Measurements from ENCODE around the gene ARL8B. TPM values are rescaled to one million over a fixed set of nuclear protein-coding genes. Genes with fewer than 3 reads are reported as not detected.

The ARL8B gene
- total RNA-seq, 4 donors from 2014 or later: 22.8 to 80.2 (median 51.2) TPM

GRCh38 chr3:5186089-5186857, 64.2 kb downstream of the ARL8B start:
- DNase-seq: no peak
- Histone ChIP-seq H3K27ac (peak overlapping the region; percentile 73 to 84), H3K4me3 (peak overlapping the region; percentile 37 to 38), H3K9me3 (no peaks in the 10 kb centered on the region), H3K4me1 (peaks cover 0 to 7% of the 10 kb centered on the region in 2 donors), H3K27me3 (no peaks in the 10 kb centered on the region), H3K36me3 (no peaks in the 10 kb centered on the region)
- TF ChIP-seq CTCF (IDR thresholded peaks at IDR 0.05) (no peak), POLR2A (IDR thresholded peaks at IDR 0.05) (no peak)
- intact Hi-C loops (cut with DNase I; ENCODE audit: low total_unique reads): no loop called here

DNA sequence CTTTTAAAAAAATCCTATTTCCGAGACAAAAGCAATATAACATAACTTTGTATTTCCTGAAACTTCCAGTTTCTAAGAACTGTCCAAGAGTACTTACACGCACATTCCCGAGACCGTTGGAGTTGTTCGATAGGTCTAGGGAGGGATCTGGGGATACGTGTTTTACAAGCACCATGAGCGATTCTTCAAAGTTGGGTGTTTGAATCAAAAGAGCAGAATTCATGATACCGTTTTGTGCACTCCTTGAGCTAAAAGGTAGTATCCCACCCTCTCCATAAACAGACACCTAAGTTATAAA, 64.7 kb downstream of the ARL8B start:
- TF ChIP-seq CTCF (IDR thresholded peaks at IDR 0.05): no peak
- TF ChIP-seq POLR2A (IDR thresholded peaks at IDR 0.05): no peak
- intact Hi-C loops (cut with DNase I; ENCODE audit: low total_unique reads): no loop called here
- DNase-seq: no peak
- Histone ChIP-seq H3K4me1 (peaks cover 0 to 7% of the 10 kb centered on the region in 2 donors), H3K4me3 (peak overlapping the region; percentile 37 to 38), H3K36me3 (no peaks in the 10 kb centered on the region), H3K27me3 (no peaks in the 10 kb centered on the region), H3K9me3 (no peaks in the 10 kb centered on the region), H3K27ac (peak overlapping the region; percentile 73 to 84)

GRCh38 chr3:5187156-5187919, 65.2 kb downstream of the ARL8B start, which contains the start of gene EDEM1:
Gene EDEM1 (plus strand): TSS chr3:5187707. CDS start chr3:5187806, 99 bp downstream.
- TF ChIP-seq CTCF (IDR thresholded peaks at IDR 0.05) (peak in 1 of 4 experiments; percentile 17), POLR2A (IDR thresholded peaks at IDR 0.05) (peak; percentile 83 to 85)
- peak within 1 kb of the TSS; percentile 79 to 97 for H3K4me3 ChIP-seq
- no peaks in the 10 kb centered on the region for H3K9me3 ChIP-seq
- peak within 1 kb of the TSS; percentile 88 to 97 for H3K27ac ChIP-seq
- peak; percentile 91 to 98 for DNase-seq
- intact Hi-C loops (cut with DNase I; ENCODE audit: low total_unique reads): no loop called here
- no peaks in the 10 kb centered on the region for H3K36me3 ChIP-seq
- H3K27me3 ChIP-seq: no peaks in the 10 kb centered on the region
- peaks cover 0 to 7% of the 10 kb centered on the region in 2 donors for H3K4me1 ChIP-seq

DNA sequence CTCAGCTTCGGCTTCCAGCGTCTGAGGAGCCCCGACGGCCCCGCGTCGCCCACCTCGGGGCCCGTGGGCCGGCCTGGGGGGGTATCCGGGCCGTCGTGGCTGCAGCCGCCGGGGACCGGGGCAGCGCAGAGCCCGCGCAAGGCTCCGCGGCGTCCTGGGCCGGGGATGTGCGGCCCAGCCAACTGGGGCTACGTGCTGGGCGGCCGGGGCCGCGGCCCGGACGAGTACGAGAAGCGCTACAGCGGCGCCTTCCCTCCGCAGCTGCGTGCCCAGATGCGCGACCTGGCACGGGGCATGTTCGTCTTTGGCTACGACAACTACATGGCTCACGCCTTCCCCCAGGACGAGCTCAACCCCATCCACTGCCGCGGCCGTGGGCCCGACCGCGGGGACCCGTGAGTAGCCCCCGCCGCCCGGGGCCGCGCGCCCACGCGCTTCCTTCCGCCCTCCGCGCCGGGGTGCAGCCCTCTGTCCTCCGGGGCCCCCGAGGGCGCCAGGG, 65.9 kb downstream of the ARL8B start:
- intact Hi-C loops (cut with DNase I; ENCODE audit: low total_unique reads): no loop called here
- Histone ChIP-seq H3K36me3 (no peaks in the 10 kb centered on the region), H3K27ac (peak overlapping the region; percentile 88 to 97), H3K27me3 (no peaks in the 10 kb centered on the region), H3K4me1 (peaks cover 0 to 10% of the 10 kb centered on the region in 2 donors), H3K4me3 (peak overlapping the region; percentile 79 to 97), H3K9me3 (no peaks in the 10 kb centered on the region)
- TF ChIP-seq POLR2A (IDR thresholded peaks at IDR 0.05) (peak in 1 of 2 donors; percentile 2), CTCF (IDR thresholded peaks at IDR 0.05) (no peak)
- peak; percentile 31 to 46 for DNase-seq
